Panc1 (cell line): ENCODE measurements around the gene CACNA2D3. TPM values are rescaled to one million over a fixed set of nuclear protein-coding genes. Genes with fewer than 3 reads are reported as not detected.

Experiments used
- ATAC-seq: fragments of 200-7000 bp; cut with Tn5 transposase; 2 replicates; pipeline ENCODE4 v1.9.1; 2020; ENCODE audit warnings: mild to moderate bottlenecking, moderate library complexity
- BruUV-seq: library from RNA; stranded (reverse); fragments of 400-500 nt; replicated peaks from 2 replicates; lab custom pipeline; 2021; lab: Mats Ljungman, UMichigan
- CTCF ChIA-PET: fragments of 300-600 bp; sonication (Branson Sonifier 250); formaldehyde crosslinking; loops from one replicate; lab custom pipeline; 2022; ENCODE audit warnings: antibody characterized with exemption; lab: Charles Lee
- POLR2A ChIA-PET: fragments of 300-600 bp; sonication (Branson Sonifier 250); formaldehyde crosslinking; loops from one replicate; lab custom pipeline; 2022; ENCODE audit warnings: antibody characterized with exemption; lab: Charles Lee
- DNase-seq: peaks from one replicate; pipeline ENCODE4 v3.0.0-alpha.2; 2010; ENCODE audit warnings: low read depth, low spot score
- H3K27ac ChIP-seq: 2 replicates; pipeline ENCODE4 v1.5.1; 2011; ENCODE audit warnings: mild to moderate bottlenecking, low read length, inconsistent platforms
- H3K27me3 ChIP-seq: fragments of 200-500 bp; sonication (Bioruptor generic); 2 replicates; pipeline ENCODE4 v1.6.0; 2014; ENCODE audit warnings: low read length, inconsistent platforms; ENCODE audit not compliant: control insufficient read depth, insufficient read depth
- H3K36me3 ChIP-seq: fragments of 200-500 bp; sonication (Bioruptor generic); 2 replicates; pipeline ENCODE4 v1.5.1; 2014; ENCODE audit warnings: inconsistent platforms, mild to moderate bottlenecking, low read length, moderate library complexity; ENCODE audit not compliant: control insufficient read depth, insufficient read depth
- H3K4me1 ChIP-seq: 2 replicates; pipeline ENCODE4 v1.5.1; 2011; ENCODE audit warnings: inconsistent platforms, mild to moderate bottlenecking, low read length, moderate library complexity; ENCODE audit not compliant: control insufficient read depth, insufficient read depth
- H3K4me3 ChIP-seq, 2 experiments: 2 replicates each; pipeline ENCODE4 v1.5.1; 2011 to 2012; ENCODE audit warnings: low read depth in 2 of 2, low read length in 2 of 2, mild to moderate bottlenecking in 2 of 2, inconsistent platforms in 1 of 2, moderate library complexity in 1 of 2
- H3K9me3 ChIP-seq: fragments of 200-500 bp; sonication (Bioruptor generic); 2 replicates; pipeline ENCODE4 v1.5.1; 2014; ENCODE audit warnings: low read depth, mild to moderate bottlenecking, inconsistent platforms, low read length, moderate library complexity; ENCODE audit not compliant: control insufficient read depth, insufficient read depth
- POLR2AphosphoS5 ChIP-seq: IDR thresholded peaks from 2 replicates; pipeline ENCODE4 v1.6.1; 2012; ENCODE audit warnings: mild to moderate bottlenecking, low read depth, low read length, moderate library complexity
- SIN3A ChIP-seq: IDR thresholded peaks from 2 replicates; pipeline ENCODE4 v1.6.1; 2012; ENCODE audit warnings: low read depth, mild to moderate bottlenecking, low read length, moderate library complexity, borderline replicate concordance; ENCODE audit not compliant: insufficient read depth
- TCF7L2 ChIP-seq: IDR thresholded peaks from 2 replicates; pipeline ENCODE4 v1.6.1; 2011; ENCODE audit warnings: mild to moderate bottlenecking, low read depth, low read length, inconsistent platforms
- in situ Hi-C: cut with HindIII; loops from 2 replicates; pipeline ENCODE4 v1.10.0; 2016; ENCODE audit warnings: low sequenced_read_pairs, low pct_unique_long_range_greater_than_20kb
- intact Hi-C: fragments of 100-400 bp; cut with micrococcal nuclease; formaldehyde crosslinking; loops from one replicate; pipeline ENCODE4 v1.10.0; 2022; ENCODE audit not compliant: unreplicated experiment
- total RNA-seq: library from RNA; stranded (reverse); gene quantifications from one replicate; pipeline ENCODE4 v1.2.1, GENCODE V29; 2021; ENCODE audit not compliant: unreplicated experiment
- TF ChIP-seq, protein P1 (sequence below), 2 experiments: IDR thresholded peaks; 2 replicates each; pipeline ENCODE4 v1.6.1; 2011 to 2012; ENCODE audit warnings: low read depth in 2 of 2, control low read depth in 1 of 2, low read length in 1 of 2, mild to moderate bottlenecking in 1 of 2, moderate library complexity in 1 of 2; ENCODE audit not compliant: insufficient read depth in 1 of 2
- TF ChIP-seq, protein P2 (sequence below): fragments of 450-650 bp; IDR thresholded peaks from 2 replicates; pipeline ENCODE4 v1.5.1; 2017; ENCODE audit warnings: mild to moderate bottlenecking

The CACNA2D3 gene
- total RNA-seq, 1 experiment from 2014 or later: 0.41 TPM

DNA sequence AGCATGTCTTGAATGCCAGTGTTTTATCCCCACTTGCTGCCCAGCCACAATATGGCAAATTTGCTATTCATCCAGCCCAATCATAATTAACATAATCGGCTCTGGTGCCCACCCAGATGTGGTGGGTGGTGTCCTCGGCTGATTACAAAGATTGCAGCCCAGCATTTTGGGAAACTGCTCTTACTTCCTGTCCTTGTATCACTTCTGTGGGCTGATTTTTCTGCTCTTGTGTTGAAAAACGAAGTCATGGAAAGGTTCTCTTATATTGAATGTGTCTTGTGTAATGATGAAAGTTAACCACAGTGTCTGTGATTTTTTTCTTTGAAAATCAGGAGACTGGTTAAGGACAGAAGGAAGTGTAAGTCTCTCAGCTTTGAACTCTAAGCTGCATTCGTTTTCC, 141.7 kb downstream of the CACNA2D3 start:
- H3K27me3 ChIP-seq: no peaks in the 10 kb centered on the region
- no TSS peak for BruUV-seq
- TF ChIP-seq POLR2AphosphoS5 (no peak), SIN3A (no peak), TCF7L2 (no peak)
- TF ChIP-seq, protein P1, sequence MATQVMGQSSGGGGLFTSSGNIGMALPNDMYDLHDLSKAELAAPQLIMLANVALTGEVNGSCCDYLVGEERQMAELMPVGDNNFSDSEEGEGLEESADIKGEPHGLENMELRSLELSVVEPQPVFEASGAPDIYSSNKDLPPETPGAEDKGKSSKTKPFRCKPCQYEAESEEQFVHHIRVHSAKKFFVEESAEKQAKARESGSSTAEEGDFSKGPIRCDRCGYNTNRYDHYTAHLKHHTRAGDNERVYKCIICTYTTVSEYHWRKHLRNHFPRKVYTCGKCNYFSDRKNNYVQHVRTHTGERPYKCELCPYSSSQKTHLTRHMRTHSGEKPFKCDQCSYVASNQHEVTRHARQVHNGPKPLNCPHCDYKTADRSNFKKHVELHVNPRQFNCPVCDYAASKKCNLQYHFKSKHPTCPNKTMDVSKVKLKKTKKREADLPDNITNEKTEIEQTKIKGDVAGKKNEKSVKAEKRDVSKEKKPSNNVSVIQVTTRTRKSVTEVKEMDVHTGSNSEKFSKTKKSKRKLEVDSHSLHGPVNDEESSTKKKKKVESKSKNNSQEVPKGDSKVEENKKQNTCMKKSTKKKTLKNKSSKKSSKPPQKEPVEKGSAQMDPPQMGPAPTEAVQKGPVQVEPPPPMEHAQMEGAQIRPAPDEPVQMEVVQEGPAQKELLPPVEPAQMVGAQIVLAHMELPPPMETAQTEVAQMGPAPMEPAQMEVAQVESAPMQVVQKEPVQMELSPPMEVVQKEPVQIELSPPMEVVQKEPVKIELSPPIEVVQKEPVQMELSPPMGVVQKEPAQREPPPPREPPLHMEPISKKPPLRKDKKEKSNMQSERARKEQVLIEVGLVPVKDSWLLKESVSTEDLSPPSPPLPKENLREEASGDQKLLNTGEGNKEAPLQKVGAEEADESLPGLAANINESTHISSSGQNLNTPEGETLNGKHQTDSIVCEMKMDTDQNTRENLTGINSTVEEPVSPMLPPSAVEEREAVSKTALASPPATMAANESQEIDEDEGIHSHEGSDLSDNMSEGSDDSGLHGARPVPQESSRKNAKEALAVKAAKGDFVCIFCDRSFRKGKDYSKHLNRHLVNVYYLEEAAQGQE (IDR thresholded peaks at IDR 0.05; ENCODE audit: insufficient read depth in 1 of 2, low read depth in 2 of 2, low read length in 1 of 2): no peak
- TF ChIP-seq, protein P2, sequence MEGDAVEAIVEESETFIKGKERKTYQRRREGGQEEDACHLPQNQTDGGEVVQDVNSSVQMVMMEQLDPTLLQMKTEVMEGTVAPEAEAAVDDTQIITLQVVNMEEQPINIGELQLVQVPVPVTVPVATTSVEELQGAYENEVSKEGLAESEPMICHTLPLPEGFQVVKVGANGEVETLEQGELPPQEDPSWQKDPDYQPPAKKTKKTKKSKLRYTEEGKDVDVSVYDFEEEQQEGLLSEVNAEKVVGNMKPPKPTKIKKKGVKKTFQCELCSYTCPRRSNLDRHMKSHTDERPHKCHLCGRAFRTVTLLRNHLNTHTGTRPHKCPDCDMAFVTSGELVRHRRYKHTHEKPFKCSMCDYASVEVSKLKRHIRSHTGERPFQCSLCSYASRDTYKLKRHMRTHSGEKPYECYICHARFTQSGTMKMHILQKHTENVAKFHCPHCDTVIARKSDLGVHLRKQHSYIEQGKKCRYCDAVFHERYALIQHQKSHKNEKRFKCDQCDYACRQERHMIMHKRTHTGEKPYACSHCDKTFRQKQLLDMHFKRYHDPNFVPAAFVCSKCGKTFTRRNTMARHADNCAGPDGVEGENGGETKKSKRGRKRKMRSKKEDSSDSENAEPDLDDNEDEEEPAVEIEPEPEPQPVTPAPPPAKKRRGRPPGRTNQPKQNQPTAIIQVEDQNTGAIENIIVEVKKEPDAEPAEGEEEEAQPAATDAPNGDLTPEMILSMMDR: no peak
- POLR2A ChIA-PET: no interaction called here
- in situ Hi-C loops: no loop called here
- no peak overlapping the region for H3K27ac ChIP-seq
- no peaks in the 10 kb centered on the region for H3K9me3 ChIP-seq
- no peaks in the 10 kb centered on the region for H3K4me1 ChIP-seq
- ATAC-seq: no peak
- DNase-seq: no peak
- no peaks in the 10 kb centered on the region for H3K36me3 ChIP-seq
- intact Hi-C loops: no loop called here
- CTCF ChIA-PET: no interaction called here
- no peak overlapping the region for H3K4me3 ChIP-seq

DNA sequence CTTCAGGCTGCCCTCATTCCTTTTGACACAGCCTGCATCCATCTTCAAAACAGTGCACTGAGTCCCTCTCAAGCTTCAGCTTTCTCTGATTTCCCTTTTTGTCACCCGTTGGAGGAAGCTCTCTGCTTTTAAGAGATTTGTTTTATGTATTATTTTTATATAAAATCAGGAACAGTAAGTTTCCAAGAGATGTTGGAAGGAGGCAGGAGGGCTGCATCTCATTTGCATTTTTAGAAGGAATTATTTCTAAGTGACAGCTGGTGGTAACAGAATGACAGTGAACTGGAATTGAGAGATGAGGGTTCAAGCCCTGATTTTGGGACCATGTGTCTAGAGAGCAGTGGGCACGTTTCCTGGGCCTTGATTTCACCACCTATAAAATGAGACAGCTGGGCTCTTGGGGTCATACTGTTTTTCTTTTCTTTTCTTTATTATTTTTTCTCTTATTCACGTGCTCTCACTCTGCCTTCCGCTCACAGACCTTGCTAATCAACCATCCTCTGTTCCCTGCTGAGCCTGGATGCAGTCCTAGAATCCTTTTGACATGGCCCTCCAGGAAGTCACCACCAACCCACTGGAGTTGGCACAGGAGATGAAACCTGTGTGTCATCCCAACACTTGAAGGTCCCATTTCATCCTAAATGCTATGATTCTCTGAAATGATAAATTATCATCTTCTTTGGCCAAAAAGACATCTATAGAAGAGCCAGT, 148.6 kb downstream of the CACNA2D3 start:
- ChIA-PET POLR2A (no interaction called here), CTCF (no interaction called here)
- Histone ChIP-seq H3K27me3 (no peaks in the 10 kb centered on the region), H3K4me3 (no peak overlapping the region), H3K9me3 (no peaks in the 10 kb centered on the region), H3K27ac (no peak overlapping the region), H3K36me3 (no peaks in the 10 kb centered on the region), H3K4me1 (no peaks in the 10 kb centered on the region)
- ATAC-seq (no peak), DNase-seq (no peak)
- BruUV-seq: no TSS peak
- no peak for TF ChIP-seq TCF7L2
- no peak for TF ChIP-seq SIN3A
- TF ChIP-seq POLR2AphosphoS5: no peak
- TF ChIP-seq, protein P1 (IDR thresholded peaks at IDR 0.05; ENCODE audit: insufficient read depth in 1 of 2, low read depth in 2 of 2, low read length in 1 of 2): no peak
- TF ChIP-seq, protein P2: no peak
- in situ Hi-C loops: no loop called here
- intact Hi-C loops: no loop called here
